Coronary artery (tissue), 2 donors: ENCODE results near the gene PSMD5.

Experiments
- DNase-seq: peaks from one replicate; pipeline ENCODE4 v3.0.0-alpha.2; 2017; ENCODE audit warnings: low spot score
- H3K27ac ChIP-seq, 2 donors: fragments of 200-600 bp; sonication (generic); one replicate each; pipeline ENCODE4 v1.5.1; 2016 to 2019
- H3K4me3 ChIP-seq: fragments of 200-600 bp; sonication (generic); 2 replicates; pipeline ENCODE4 v1.5.1; 2016; ENCODE audit warnings: mild to moderate bottlenecking, moderate library complexity
- TF ChIP-seq, protein P1 (sequence below): fragments of 200-600 bp; sonication (generic); IDR thresholded peaks from one replicate; pipeline ENCODE4 v1.5.1; 2019; ENCODE audit warnings: antibody characterized with exemption

PSMD5 gene

DNA sequence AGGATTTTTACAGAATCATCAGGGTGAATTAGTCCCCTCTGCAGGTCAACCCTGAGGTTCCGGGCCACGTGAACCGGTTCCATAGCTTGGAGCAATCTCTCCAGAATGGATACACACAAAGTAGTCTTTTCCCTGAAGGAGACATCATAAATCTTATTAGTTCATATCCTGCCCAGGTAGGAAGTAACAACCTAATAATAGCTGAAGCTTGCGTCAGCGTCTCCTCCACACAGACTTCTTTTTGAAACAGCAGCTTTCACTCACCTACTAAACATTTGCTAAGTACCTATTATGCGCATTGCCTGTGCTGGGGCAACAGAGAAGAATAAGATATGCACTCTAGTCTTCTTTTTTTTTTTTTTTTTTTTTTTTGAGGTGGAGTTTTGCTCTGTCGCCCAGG, 9.4 kb downstream of the PSMD5 start:
- TF ChIP-seq, protein P1, sequence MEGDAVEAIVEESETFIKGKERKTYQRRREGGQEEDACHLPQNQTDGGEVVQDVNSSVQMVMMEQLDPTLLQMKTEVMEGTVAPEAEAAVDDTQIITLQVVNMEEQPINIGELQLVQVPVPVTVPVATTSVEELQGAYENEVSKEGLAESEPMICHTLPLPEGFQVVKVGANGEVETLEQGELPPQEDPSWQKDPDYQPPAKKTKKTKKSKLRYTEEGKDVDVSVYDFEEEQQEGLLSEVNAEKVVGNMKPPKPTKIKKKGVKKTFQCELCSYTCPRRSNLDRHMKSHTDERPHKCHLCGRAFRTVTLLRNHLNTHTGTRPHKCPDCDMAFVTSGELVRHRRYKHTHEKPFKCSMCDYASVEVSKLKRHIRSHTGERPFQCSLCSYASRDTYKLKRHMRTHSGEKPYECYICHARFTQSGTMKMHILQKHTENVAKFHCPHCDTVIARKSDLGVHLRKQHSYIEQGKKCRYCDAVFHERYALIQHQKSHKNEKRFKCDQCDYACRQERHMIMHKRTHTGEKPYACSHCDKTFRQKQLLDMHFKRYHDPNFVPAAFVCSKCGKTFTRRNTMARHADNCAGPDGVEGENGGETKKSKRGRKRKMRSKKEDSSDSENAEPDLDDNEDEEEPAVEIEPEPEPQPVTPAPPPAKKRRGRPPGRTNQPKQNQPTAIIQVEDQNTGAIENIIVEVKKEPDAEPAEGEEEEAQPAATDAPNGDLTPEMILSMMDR = no peak
- Histone ChIP-seq H3K4me3 (no peak overlapping the region), H3K27ac (no peak overlapping the region)
- no peak for DNase-seq

DNA sequence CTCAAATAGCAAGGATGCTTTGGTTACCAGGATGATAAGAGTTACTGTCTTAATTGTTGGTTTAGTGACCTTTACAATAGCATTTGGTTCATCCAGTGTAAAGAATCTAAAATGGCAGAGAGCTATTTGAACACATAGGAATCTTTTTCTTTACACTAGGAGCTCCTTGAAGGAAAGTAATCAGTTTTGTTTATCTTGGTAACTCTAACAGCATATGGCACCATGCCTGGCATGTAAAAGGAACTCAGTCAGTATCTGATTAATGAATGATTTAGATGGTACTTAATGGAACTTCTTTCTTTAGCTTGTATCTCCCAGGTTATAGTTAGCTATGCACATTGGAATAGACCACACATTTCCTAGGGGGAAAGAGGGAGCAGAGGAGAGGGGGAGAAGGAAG, 9.9 kb downstream of the PSMD5 start:
- H3K4me3 ChIP-seq = no peak overlapping the region
- TF ChIP-seq, protein P1 = no peak
- DNase-seq = no peak
- H3K27ac ChIP-seq = no peak overlapping the region

DNA sequence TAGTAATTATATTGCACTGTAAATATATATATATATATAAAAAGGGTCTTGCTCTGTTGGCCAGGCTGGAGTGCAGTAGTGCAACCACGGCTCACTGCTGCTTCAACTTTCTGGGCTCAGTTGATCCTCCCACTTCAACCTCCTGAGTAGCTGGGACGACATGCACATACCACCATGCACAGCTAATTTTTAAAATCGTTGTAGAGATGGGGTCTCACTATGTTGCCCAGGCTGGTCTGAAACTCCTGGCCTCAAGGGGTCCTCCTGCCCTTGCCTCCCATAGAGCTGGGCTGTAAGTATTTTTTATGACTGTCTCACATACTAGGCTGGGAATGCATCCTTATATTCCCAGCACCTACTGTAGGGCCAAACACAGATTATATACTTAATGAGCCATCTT, 11.9 kb downstream of the PSMD5 start:
- DNase-seq = no peak
- Histone ChIP-seq H3K27ac (no peak overlapping the region), H3K4me3 (no peak overlapping the region)
- TF ChIP-seq, protein P1 = no peak

DNA sequence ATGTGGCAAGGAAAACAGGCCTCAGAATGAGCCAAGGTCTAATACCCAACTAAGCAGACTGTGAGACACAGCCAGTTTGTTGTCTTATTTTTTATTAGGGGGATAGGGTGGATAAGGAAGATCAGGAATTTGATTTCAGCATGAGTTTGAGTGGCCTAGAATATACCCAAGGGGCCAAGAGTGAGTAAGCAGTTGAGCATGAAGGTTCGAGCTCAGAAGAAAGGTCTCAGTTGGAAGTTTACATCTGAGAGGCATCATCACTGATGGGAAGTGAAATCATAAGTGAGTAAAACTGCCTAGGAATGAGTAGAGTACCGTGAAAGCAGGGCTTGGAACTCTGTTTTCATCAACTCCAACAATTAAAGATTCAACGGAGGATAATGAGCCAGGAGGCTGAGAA, 12.6 kb downstream of the PSMD5 start:
- H3K27ac ChIP-seq = no peak overlapping the region
- DNase-seq = no peak
- TF ChIP-seq, protein P1 = no peak
- no peak overlapping the region for H3K4me3 ChIP-seq

DNA sequence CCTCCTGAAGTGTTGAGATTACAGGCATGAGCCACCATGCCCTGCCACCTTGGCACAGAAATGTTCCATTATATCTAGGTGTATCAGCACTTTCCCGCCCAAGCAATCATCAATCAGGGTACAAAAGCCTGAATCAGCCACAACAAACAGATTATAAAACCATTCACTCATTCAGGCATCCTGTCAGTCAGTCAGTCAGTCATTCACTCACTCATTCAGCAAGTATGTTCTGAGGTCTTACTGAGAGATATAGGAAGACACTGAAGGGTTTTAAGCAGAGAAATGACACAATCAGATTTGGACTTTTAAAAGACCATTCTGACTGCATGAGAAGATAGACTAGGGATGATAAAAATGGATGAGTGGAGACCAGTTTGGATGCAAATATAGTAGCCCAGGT, 13.1 kb downstream of the PSMD5 start:
- no peak for DNase-seq
- TF ChIP-seq, protein P1 = no peak
- H3K27ac ChIP-seq = no peak overlapping the region

DNA sequence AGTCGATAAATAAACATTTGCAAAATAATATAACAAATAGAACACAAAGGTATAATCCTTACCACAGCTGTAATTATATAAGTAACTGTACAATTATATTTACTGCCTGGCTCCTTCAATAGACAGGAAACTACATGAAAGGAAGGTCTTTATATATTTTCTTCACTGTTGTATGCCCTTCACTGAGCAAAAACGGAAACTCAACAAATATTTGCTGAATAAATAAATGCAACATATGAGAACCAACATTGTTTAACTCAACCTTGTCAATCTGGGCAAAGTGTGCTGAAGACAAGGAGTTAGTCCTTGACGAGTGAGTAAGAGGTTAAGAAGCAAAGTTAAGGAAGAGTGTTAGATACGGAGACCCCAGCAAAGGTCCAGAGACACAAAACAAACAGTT, 22.6 kb downstream of the PSMD5 start:
- no peak overlapping the region for H3K4me3 ChIP-seq
- no peak overlapping the region for H3K27ac ChIP-seq
- DNase-seq = no peak
- TF ChIP-seq, protein P1 = no peak

More for the DNA sequence above, 13.1 kb downstream of the PSMD5 start:
- no peak overlapping the region for H3K4me3 ChIP-seq

DNA sequence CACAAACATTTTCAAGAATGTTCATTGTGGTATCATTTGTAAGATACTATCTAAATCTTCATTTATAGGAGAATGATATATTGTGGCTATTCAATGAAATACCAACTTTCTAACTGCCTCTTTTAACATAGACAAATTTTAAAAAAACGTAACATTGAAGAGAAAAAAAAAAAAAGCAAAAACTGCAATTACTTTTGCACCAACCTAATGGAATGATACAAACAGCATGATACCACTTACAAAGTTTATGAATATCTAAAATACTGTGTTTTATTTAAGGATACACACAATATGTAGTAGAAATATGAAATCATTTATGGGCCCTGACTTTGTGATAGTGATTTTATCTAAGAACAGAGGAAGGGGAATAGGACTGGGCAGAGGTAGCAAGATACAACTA, 24.1 kb downstream of the PSMD5 start:
- H3K4me3 ChIP-seq = no peak overlapping the region
- H3K27ac ChIP-seq = no peak overlapping the region
- DNase-seq = no peak
- TF ChIP-seq, protein P1 = no peak
